ENCODE data around the gene KRTAP9-7. TPM values are rescaled to one million over a fixed set of nuclear protein-coding genes. Genes with fewer than 3 reads are reported as not detected.
"Not testable (repeated sequence)": the region's sequence is repeated elsewhere in the genome, so short reads cannot be mapped to it uniquely, and the experiment has no call there.

Gene KRTAP9-7
- total RNA-seq, 1 experiment from 2014 or later: not detected

GRCh38 chr17:41231731-41232130 is 43.8 kb upstream of the KRTAP9-7 start:
- H3K9me3 ChIP-seq (ENCODE audit: low read depth, low read length, poor library complexity, severe bottlenecking): no peaks in the 10 kb centered on the region
- ChIA-PET CTCF (no interaction called here), POLR2A (ENCODE audit: low non-redundant PET) (no interaction called here)
- H3K4me1 ChIP-seq (ENCODE audit: insufficient read depth, low read length, poor library complexity, severe bottlenecking): no peaks in the 10 kb centered on the region
- BruUV-seq (replicated peaks): no TSS peak
- H3K36me3 ChIP-seq (ENCODE audit: insufficient read depth, low read length, poor library complexity, severe bottlenecking): no peaks in the 10 kb centered on the region
- no peak for TF ChIP-seq CTCF (conservative IDR thresholded peaks at IDR 0.05; ENCODE audit: low read depth, low read length)
- TF ChIP-seq EZH2 (IDR thresholded peaks at IDR 0.05; ENCODE audit: borderline replicate concordance, low read depth, low read length, poor library complexity, severe bottlenecking): no peak
- no peaks in the 10 kb centered on the region for H3K27me3 ChIP-seq (replicated peaks; ENCODE audit: insufficient read depth, low read depth, low read length, poor library complexity)
- H3K4me3 ChIP-seq (ENCODE audit: low read depth, low read length, poor library complexity, severe bottlenecking): no peak overlapping the region
- intact Hi-C loops (cut with micrococcal nuclease; ENCODE audit: unreplicated experiment): no loop called here
- DNase-seq (ENCODE audit: low spot score): no peak
- H3K27ac ChIP-seq (ENCODE audit: low read depth, low read length, poor library complexity, severe bottlenecking): no peak overlapping the region

- H3K4me3 ChIP-seq (ENCODE audit: low read depth, low read length, poor library complexity, severe bottlenecking); intact Hi-C loops (cut with micrococcal nuclease; ENCODE audit: unreplicated experiment); H3K4me1 ChIP-seq (ENCODE audit: insufficient read depth, low read length, poor library complexity, severe bottlenecking); H3K36me3 ChIP-seq (ENCODE audit: insufficient read depth, low read length, poor library complexity, severe bottlenecking); POLR2A ChIA-PET (ENCODE audit: low non-redundant PET); H3K27me3 ChIP-seq (replicated peaks; ENCODE audit: insufficient read depth, low read depth, low read length, poor library complexity); H3K9me3 ChIP-seq (ENCODE audit: low read depth, low read length, poor library complexity, severe bottlenecking); H3K27ac ChIP-seq (ENCODE audit: low read depth, low read length, poor library complexity, severe bottlenecking); BruUV-seq (replicated peaks); CTCF ChIA-PET; DNase-seq (ENCODE audit: low spot score): not testable (repeated sequence)
These were observed 42.9 kb upstream of the KRTAP9-7 start, which contains the start of gene KRTAP9-3 for GRCh38 chr17:41232399-41233105. TSS of gene KRTAP9-3 (plus strand) at chr17:41232449. CDS start at chr17:41232502, 53 bp downstream.

- BruUV-seq (replicated peaks); POLR2A ChIA-PET (ENCODE audit: low non-redundant PET); H3K27ac ChIP-seq (ENCODE audit: low read depth, low read length, poor library complexity, severe bottlenecking); H3K4me1 ChIP-seq (ENCODE audit: insufficient read depth, low read length, poor library complexity, severe bottlenecking); H3K27me3 ChIP-seq (replicated peaks; ENCODE audit: insufficient read depth, low read depth, low read length, poor library complexity); intact Hi-C loops (cut with micrococcal nuclease; ENCODE audit: unreplicated experiment); H3K9me3 ChIP-seq (ENCODE audit: low read depth, low read length, poor library complexity, severe bottlenecking); CTCF ChIA-PET; DNase-seq (ENCODE audit: low spot score); H3K36me3 ChIP-seq (ENCODE audit: insufficient read depth, low read length, poor library complexity, severe bottlenecking); H3K4me3 ChIP-seq (ENCODE audit: low read depth, low read length, poor library complexity, severe bottlenecking): not testable (repeated sequence)
These were observed 38.4 kb upstream of the KRTAP9-7 start for GRCh38 chr17:41237116-41237515.

GRCh38 chr17:41237949-41238437 is 37.5 kb upstream of the KRTAP9-7 start, which contains the start of gene KRTAP9-8:
TSS of gene KRTAP9-8 (plus strand) at chr17:41237999. CDS start at chr17:41238052, 53 bp downstream.
- intact Hi-C loops (cut with micrococcal nuclease; ENCODE audit: unreplicated experiment); H3K36me3 ChIP-seq (ENCODE audit: insufficient read depth, low read length, poor library complexity, severe bottlenecking); DNase-seq (ENCODE audit: low spot score); H3K27me3 ChIP-seq (replicated peaks; ENCODE audit: insufficient read depth, low read depth, low read length, poor library complexity); BruUV-seq (replicated peaks); H3K9me3 ChIP-seq (ENCODE audit: low read depth, low read length, poor library complexity, severe bottlenecking); H3K4me1 ChIP-seq (ENCODE audit: insufficient read depth, low read length, poor library complexity, severe bottlenecking); POLR2A ChIA-PET (ENCODE audit: low non-redundant PET); CTCF ChIA-PET; H3K4me3 ChIP-seq (ENCODE audit: low read depth, low read length, poor library complexity, severe bottlenecking); H3K27ac ChIP-seq (ENCODE audit: low read depth, low read length, poor library complexity, severe bottlenecking): not testable (repeated sequence)

- H3K27me3 ChIP-seq (replicated peaks; ENCODE audit: insufficient read depth, low read depth, low read length, poor library complexity); H3K9me3 ChIP-seq (ENCODE audit: low read depth, low read length, poor library complexity, severe bottlenecking); H3K27ac ChIP-seq (ENCODE audit: low read depth, low read length, poor library complexity, severe bottlenecking); H3K36me3 ChIP-seq (ENCODE audit: insufficient read depth, low read length, poor library complexity, severe bottlenecking); intact Hi-C loops (cut with micrococcal nuclease; ENCODE audit: unreplicated experiment); DNase-seq (ENCODE audit: low spot score); POLR2A ChIA-PET (ENCODE audit: low non-redundant PET); H3K4me3 ChIP-seq (ENCODE audit: low read depth, low read length, poor library complexity, severe bottlenecking); H3K4me1 ChIP-seq (ENCODE audit: insufficient read depth, low read length, poor library complexity, severe bottlenecking); CTCF ChIA-PET; BruUV-seq (replicated peaks): not testable (repeated sequence)
These were observed 28.3 kb upstream of the KRTAP9-7 start for GRCh38 chr17:41246995-41247787.

- H3K27ac ChIP-seq (ENCODE audit: low read depth, low read length, poor library complexity, severe bottlenecking); CTCF ChIA-PET; H3K9me3 ChIP-seq (ENCODE audit: low read depth, low read length, poor library complexity, severe bottlenecking); H3K4me3 ChIP-seq (ENCODE audit: low read depth, low read length, poor library complexity, severe bottlenecking); BruUV-seq (replicated peaks); POLR2A ChIA-PET (ENCODE audit: low non-redundant PET); H3K4me1 ChIP-seq (ENCODE audit: insufficient read depth, low read length, poor library complexity, severe bottlenecking); H3K27me3 ChIP-seq (replicated peaks; ENCODE audit: insufficient read depth, low read depth, low read length, poor library complexity); intact Hi-C loops (cut with micrococcal nuclease; ENCODE audit: unreplicated experiment); DNase-seq (ENCODE audit: low spot score); H3K36me3 ChIP-seq (ENCODE audit: insufficient read depth, low read length, poor library complexity, severe bottlenecking): not testable (repeated sequence)
These were observed 25.8 kb upstream of the KRTAP9-7 start, which contains the start of gene KRTAP9-4 for GRCh38 chr17:41249637-41250240. TSS of gene KRTAP9-4 (plus strand) at chr17:41249687. CDS start at chr17:41249721, 34 bp downstream.
